Esophagus (tissue), 2 donors: ENCODE data around the gene ERCC3. TPM values are rescaled to one million over a fixed set of nuclear protein-coding genes. Genes with fewer than 3 reads are reported as not detected.
"Not testable (repeated sequence)": the region's sequence is repeated elsewhere in the genome, so short reads cannot be mapped to it uniquely, and the experiment has no call there.

Experiments
- H3K27ac ChIP-seq, 2 donors: one replicate each; pipeline ENCODE4 v1.5.1; 2013; ENCODE audit warnings: low read depth in 2 of 2, mild to moderate bottlenecking in 2 of 2, inconsistent platforms in 1 of 2, low read length in 1 of 2, moderate library complexity in 1 of 2
- H3K27me3 ChIP-seq, 2 donors: one replicate each; pipeline ENCODE4 v1.6.1; 2013; ENCODE audit warnings: low read length in 2 of 2, control low read depth in 1 of 2, mild to moderate bottlenecking in 1 of 2; ENCODE audit not compliant: insufficient read depth in 2 of 2, control insufficient read depth in 1 of 2
- H3K36me3 ChIP-seq, 2 donors: one replicate each; pipeline ENCODE4 v1.6.1; 2013; ENCODE audit warnings: low read length in 1 of 2; ENCODE audit not compliant: control insufficient read depth in 2 of 2, insufficient read depth in 2 of 2
- H3K4me1 ChIP-seq, 2 donors: one replicate each; pipeline ENCODE4 v1.6.1; 2013; ENCODE audit warnings: low read length in 1 of 2; ENCODE audit not compliant: control insufficient read depth in 2 of 2, insufficient read depth in 2 of 2
- H3K4me3 ChIP-seq, 2 donors: one replicate each; pipeline ENCODE4 v1.5.1; 2013; ENCODE audit warnings: low read length in 2 of 2, mild to moderate bottlenecking in 2 of 2, low read depth in 1 of 2, moderate library complexity in 1 of 2
- H3K9me3 ChIP-seq, 2 donors: one replicate each; pipeline ENCODE4 v1.6.1; 2013; ENCODE audit warnings: mild to moderate bottlenecking in 2 of 2, low read depth in 1 of 2, low read length in 1 of 2, moderate library complexity in 1 of 2; ENCODE audit not compliant: control insufficient read depth in 2 of 2, insufficient read depth in 1 of 2
- WGBS, 2 donors: extraction: QIAGEN DNeasy Blood & Tissue Kit; methylation state at CpG; one replicate each; pipeline ENCODE4 v1.1.7; 2013; 5-methylcytosine and 5-hydroxymethylcytosine counted together
- polyA plus RNA-seq, 2 donors: library from polyadenylated mRNA; stranded (reverse); fragments of 200-250 nt; gene quantifications; one replicate each; pipeline ENCODE4 v1.2.3, GENCODE V29; 2013
- donor health status: healthy with polysubstance abuse.
- donor health status: Bipolar disorder and iron deficiency.

Gene ERCC3
- polyA plus RNA-seq, 2 donors = 13.2 to 21.6 TPM

DNA sequence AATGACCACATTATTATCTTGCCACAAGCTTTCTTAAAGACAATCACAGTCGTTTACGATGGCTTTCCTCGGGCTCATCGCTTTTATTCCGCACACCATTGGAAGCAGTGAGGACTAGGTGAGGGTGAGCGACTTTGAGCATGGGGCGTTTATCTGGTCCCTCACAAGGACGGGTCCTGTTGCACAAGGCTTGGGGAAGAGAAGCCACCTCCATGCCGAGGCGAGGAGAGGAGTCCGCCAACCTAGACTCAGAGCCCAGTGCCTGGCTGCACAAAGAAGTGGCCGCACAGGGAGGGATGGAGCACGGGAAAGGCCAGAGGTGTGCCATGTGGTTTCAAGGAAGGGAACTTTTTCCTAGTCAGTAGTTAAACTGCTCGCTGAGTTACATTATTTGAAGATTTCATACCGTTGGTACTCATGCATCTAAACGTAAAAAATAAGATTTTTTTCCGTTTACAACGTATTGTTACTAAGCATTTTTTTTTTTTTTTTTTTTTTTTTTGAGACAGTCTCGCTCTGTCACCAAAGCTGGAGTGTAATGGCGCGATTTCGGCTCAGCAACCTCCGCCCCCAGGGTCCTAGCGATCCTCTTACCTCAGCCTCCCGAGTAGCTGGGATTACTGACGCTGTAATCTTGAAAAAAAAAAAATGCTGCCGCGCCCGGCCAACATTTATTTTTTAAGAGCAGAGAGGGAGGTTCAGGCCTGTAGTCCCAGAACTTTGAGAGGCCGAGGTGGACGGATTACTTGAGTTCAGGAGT is 73.0 kb downstream of the ERCC3 start:
- 48 to 70% methylated on average over 31 of the region's 31 CpGs for WGBS, 2 donors
- H3K27ac ChIP-seq = no peak overlapping the region
- H3K27me3 ChIP-seq = peaks cover 0 to 4% of the 10 kb centered on the region in 2 donors
- peaks cover 0 to 4% of the 10 kb centered on the region in 2 donors for H3K4me1 ChIP-seq
- H3K9me3 ChIP-seq = no peaks in the 10 kb centered on the region
- H3K36me3 ChIP-seq = no peaks in the 10 kb centered on the region
- H3K4me3 ChIP-seq = no peak overlapping the region

DNA sequence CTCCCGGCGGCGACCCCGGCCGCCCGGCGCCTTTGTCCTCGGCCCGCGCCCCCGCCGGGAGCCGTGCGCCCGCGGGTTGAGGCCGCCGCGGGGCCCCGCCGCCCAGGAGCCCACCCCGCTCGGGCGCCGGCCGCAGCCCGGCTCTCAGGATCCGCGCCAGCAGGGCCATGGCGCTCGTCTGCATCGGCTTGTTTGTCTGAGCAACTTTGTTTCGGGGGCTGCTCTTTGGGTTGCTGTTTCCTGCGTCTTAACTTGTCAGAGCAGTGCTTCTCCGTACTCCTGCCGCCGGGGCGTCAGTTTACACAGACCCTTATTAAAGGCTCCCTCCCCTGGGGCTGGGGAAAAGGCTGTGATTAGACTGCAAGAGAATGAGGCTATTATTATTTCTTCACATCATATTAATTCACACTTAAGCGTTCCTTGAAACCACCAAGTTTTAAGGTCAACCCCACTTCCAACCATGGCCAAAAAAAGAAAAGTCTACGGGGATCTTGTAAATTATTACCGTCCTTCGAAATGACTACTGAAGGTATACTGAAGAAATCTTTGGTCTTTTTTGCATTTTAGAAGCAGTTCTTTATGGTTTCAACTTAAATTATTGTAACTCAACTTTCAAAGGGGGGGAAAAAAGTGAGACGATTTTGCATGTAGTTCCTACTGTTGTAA is 73.7 kb downstream of the ERCC3 start, which contains the start of gene CYP27C1:
CYP27C1 (minus strand) TSS at position 198 of the 666 bp plus-strand sequence; CDS start at position 169, 29 bp downstream.
- H3K36me3 ChIP-seq = no peaks in the 10 kb centered on the region
- H3K4me1 ChIP-seq = peaks cover 0 to 4% of the 10 kb centered on the region in 2 donors
- peak within 1 kb of the TSS; percentile 65 to 74 for H3K4me3 ChIP-seq
- H3K9me3 ChIP-seq = no peaks in the 10 kb centered on the region
- peaks cover 0 to 4% of the 10 kb centered on the region in 2 donors for H3K27me3 ChIP-seq
- 2% methylated on average over 43 of the region's 43 CpGs for WGBS, 2 donors
- peak within 1 kb of the TSS in 1 of 2 donors; percentile 86 for H3K27ac ChIP-seq

DNA sequence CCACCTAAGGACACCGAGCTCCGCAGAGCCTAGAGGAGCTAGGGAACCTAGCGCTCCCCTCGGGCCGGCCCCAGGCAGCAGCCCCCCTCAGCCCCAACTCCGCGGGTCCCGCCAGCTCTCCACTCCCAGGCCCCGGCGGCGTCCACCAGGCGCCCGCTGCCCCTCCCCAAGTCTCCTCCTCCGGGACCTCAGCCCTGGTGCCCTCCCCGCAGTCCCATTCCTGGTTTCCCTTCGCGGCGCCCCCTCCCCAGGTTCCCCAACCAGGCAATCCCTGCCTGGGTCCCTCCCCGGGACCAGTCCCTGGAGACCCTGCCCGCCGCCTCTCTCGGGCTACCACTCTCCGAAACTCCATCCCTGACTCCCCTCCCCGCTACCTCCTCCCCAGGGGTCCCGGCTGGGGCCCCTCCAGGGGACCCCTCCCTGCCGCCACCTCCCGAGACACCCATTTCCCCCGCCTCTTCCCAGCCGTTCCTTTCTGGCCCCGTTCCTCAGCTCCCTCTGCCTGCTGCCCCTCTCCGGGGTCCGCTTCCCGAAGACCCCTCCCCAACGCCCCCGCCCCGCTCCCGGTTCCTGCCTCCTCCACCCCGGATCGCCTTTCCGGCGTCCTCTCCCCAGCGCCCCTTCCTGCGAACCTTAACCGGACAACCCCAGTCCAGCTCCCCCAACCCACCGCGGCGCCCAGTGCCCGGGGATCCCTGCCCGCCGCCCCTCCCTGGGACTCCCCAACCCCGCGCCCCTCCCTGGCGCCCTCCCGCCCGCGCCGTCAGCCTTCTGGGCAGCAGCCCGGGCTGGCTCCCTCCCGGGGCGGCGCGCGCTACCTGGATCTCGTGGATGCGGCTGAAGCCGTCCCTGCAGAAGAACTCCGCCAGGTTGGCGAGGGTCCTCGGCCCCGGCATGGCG is 74.5 kb downstream of the ERCC3 start:
- Histone ChIP-seq H3K4me3 (peak overlapping the region; percentile 65 to 74), H3K9me3 (no peaks in the 10 kb centered on the region), H3K27ac (peak overlapping the region in 1 of 2 donors; percentile 86), H3K36me3 (no peaks in the 10 kb centered on the region), H3K4me1 (peaks cover 0 to 4% of the 10 kb centered on the region in 2 donors), H3K27me3 (peaks cover 0 to 4% of the 10 kb centered on the region in 2 donors)
- 2% methylated on average over 61 to 71 of the region's 71 CpGs for WGBS, 2 donors

DNA sequence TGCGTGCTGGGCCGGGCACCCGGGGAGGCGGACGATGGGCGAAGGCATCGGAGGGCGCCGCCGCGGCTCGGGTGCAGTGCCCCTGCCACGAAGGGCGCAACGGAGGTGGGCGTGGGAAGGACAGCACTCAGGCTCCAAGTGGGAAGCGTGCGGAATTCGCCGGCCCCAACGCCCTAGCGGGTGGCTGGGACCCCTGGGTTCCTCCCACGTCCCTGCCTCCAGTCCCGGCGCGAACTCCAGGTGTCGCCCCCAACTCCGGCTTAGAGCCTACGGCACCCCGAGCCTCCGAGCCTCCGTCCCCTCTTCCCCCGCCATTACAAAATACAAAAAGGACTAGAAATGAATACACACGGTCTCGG is 75.2 kb downstream of the ERCC3 start:
- peaks cover 0 to 4% of the 10 kb centered on the region in 2 donors for H3K4me1 ChIP-seq

DNA sequence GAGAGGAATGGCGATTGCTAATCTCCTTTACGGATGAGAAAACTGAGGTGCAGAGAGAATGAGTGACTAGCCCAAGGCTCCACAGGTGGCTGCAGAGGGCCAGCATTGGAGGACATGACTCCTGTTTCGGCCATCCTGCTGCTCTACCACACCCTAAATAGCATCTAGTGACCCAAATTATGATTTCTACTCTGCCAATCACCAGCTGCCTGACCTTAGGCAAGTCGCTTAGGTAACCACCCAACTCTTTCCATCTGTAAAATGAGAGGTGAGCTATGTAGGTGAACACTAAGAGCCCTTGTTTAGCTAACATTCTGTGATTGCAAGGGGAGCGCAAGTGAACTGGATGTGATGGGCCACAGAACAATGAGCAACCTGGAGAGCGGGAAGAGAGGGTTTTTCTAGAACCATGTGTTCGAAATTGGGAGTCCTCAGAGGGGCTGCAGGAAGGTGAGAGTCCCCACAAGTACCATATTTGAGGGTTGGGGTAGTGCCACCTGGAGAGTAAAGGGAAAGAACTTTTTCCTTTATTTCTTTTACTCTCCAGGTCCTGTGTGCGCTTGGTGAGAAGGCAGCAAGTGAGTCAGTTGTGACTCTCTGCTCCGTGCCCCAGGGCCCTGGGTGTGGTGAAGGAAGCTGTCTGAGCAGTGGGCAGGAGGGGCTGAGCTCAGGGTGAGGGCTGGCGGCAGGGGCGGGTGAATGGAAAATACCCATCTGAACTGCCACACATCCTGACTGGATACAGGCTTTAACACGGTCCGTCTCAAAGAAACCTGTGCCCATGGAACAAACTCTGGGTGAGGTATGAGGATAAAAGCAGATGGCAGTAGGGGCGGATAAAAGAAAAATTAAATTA is 76.2 kb downstream of the ERCC3 start:
- Histone ChIP-seq H3K4me1 (peaks cover 0 to 4% of the 10 kb centered on the region in 2 donors), H3K27ac (peak overlapping the region; percentile 86 to 91), H3K9me3 (no peaks in the 10 kb centered on the region), H3K4me3 (peak overlapping the region; percentile 7 to 74), H3K27me3 (peaks cover 0 to 4% of the 10 kb centered on the region in 2 donors), H3K36me3 (no peaks in the 10 kb centered on the region)
- 52 to 53% methylated on average over 14 of the region's 14 CpGs for WGBS, 2 donors

More for the DNA sequence above, 75.2 kb downstream of the ERCC3 start:
- H3K36me3 ChIP-seq = no peaks in the 10 kb centered on the region
- peak overlapping the region; percentile 34 to 86 for H3K27ac ChIP-seq
- H3K27me3 ChIP-seq = peaks cover 0 to 4% of the 10 kb centered on the region in 2 donors
- peak overlapping the region; percentile 65 to 74 for H3K4me3 ChIP-seq
- WGBS, 2 donors = 2 to 3% methylated on average over 34 to 35 of the region's 35 CpGs
- H3K9me3 ChIP-seq = no peaks in the 10 kb centered on the region

DNA sequence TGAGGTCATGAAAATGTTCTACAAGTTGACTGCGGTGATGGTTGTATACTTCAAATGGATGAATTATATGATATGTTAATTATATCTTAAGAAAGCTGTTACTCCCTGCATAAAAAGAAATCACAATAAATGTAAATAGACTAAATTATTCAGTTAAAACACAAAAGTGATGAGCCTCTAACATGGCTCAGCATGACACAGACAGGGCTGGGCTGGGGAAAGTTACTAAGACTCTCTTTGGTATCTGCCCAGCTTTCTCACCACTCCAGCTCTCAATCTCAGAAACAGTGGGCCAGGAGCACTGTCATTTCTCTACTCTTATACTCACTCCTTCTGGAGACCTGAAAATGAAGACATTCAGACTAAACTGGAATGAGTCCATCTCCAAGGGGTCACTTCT is 77.4 kb downstream of the ERCC3 start:
- WGBS, 2 donors = 89 to 94% methylated on average over 1 of the region's 1 CpG

DNA sequence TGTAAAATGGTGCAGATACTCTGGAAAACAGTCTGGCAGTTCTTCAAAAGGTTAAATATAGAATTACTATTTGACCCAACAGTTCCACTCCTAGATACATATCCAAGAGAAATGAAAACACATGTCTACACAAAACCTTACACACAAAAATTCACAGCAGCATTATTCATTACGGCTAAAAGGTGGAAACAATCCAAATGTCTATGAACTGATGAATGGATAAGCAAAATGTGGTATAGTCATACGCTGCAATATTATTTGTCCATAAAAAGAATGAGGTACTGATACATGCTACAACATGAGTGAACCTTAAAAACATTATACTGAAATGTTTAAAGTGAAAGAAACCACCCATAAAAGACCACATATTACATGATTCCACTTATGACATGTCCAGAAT is 77.8 kb downstream of the ERCC3 start:
- Histone ChIP-seq H3K9me3 (no peaks in the 10 kb centered on the region), H3K27me3 (peaks cover 0 to 4% of the 10 kb centered on the region in 2 donors), H3K4me3 (no peak overlapping the region), H3K36me3 (no peaks in the 10 kb centered on the region), H3K4me1 (peaks cover 0 to 4% of the 10 kb centered on the region in 2 donors), H3K27ac (no peak overlapping the region)
- 48 to 54% methylated on average over 2 of the region's 2 CpGs for WGBS, 2 donors

More for the DNA sequence above, 77.4 kb downstream of the ERCC3 start:
- H3K27ac ChIP-seq = peak overlapping the region in 1 of 2 donors; percentile 86
- peaks cover 0 to 4% of the 10 kb centered on the region in 2 donors for H3K27me3 ChIP-seq
- no peaks in the 10 kb centered on the region for H3K36me3 ChIP-seq
- H3K4me3 ChIP-seq = no peak overlapping the region
- H3K4me1 ChIP-seq = peaks cover 0 to 4% of the 10 kb centered on the region in 2 donors
- H3K9me3 ChIP-seq = no peaks in the 10 kb centered on the region

DNA sequence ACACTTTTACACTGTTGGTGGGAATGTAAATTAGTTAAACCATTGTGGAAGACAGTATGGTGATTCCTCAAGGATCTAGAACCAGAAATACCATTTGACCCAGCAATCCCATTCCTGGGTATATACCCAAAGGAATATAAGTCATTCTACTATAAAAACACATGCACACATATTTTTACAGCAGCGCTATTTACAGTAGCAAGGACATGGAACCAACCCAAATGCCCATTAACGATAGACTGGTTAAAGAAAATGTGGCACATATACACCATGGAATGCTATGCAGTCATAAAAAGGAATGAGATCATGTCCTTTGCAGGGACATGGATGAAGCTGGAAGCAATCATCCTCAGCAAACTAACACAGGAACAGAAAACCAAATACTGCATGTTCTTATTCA is 79.7 kb downstream of the ERCC3 start:
- not testable (repeated sequence) for H3K27me3 ChIP-seq, H3K4me3 ChIP-seq, H3K36me3 ChIP-seq, H3K27ac ChIP-seq, H3K4me1 ChIP-seq, H3K9me3 ChIP-seq
- 92 to 93% methylated on average over 2 of the region's 2 CpGs for WGBS, 2 donors
